ENCODE data around the gene PRDM11.

- TF ChIP-seq CTCF (IDR thresholded peaks at IDR 0.05; ENCODE audit: low read length) (no peak), EZH2 (IDR thresholded peaks at IDR 0.05; ENCODE audit: borderline replicate concordance, low read length) (no peak)
Observed at GRCh38 chr11:45224766-45225165, 78.3 kb downstream of the PRDM11 start.

All from OCI-LY1 (cell line).